ENCODE measurements around the gene TARDBP.
"Not testable (repeated sequence)": the region's sequence is repeated elsewhere in the genome, so short reads cannot be mapped to it uniquely, and the experiment has no call there.

TARDBP gene

DNA sequence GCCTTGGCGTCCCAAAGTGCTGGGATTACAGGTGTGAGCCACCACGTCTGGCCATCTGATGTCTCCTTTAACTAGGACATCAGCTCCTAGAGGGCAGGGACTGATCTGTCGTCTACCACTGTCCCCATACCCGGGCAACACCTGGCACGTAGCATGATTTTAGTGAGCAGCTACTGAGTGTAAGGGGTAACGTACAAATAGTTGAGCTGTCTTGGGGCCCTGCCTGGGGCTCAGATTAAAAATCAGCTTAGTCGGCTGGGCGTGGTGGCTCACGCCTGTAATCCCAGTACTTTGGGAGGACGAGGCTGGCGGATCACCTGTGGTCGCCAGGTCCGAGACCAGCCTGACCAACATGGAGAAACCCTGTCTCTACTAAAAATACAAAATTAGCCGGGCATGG, 45.6 kb downstream of the TARDBP start:
- intact Hi-C loops (cut with DNase I): no loop called here
- DNase-seq: peak in 1 of 10 donors; percentile 39

DNA sequence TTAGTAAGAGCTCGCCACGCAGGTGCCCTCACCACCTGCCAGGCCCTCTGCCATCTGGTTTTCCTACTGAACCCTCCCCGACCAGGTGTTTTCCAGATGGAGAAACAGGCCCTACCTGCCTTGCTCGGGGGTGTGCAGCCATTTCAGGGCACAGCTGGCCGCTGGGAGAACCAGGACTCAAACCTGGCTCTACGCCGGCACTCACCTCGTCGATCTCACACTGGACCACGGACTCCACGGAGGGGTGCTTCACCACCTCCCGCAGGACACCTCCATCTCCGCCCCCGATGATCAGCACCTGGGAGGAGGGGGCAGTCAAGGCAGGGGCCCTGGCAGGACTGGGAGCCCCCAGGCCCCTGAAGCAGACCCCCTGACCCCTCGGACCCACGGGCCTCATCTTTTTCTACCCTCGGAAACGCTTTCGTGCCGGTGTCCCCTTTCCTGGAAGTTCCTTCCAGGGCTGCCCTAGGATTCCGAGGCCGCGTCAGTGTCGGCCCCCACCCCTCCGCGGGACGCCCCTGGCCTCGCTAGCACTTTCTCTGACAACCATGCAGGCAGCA, 46.2 kb downstream of the TARDBP start:
- intact Hi-C loops (cut with DNase I): no loop called here
- peak in 1 of 10 donors; percentile 59 for DNase-seq

DNA sequence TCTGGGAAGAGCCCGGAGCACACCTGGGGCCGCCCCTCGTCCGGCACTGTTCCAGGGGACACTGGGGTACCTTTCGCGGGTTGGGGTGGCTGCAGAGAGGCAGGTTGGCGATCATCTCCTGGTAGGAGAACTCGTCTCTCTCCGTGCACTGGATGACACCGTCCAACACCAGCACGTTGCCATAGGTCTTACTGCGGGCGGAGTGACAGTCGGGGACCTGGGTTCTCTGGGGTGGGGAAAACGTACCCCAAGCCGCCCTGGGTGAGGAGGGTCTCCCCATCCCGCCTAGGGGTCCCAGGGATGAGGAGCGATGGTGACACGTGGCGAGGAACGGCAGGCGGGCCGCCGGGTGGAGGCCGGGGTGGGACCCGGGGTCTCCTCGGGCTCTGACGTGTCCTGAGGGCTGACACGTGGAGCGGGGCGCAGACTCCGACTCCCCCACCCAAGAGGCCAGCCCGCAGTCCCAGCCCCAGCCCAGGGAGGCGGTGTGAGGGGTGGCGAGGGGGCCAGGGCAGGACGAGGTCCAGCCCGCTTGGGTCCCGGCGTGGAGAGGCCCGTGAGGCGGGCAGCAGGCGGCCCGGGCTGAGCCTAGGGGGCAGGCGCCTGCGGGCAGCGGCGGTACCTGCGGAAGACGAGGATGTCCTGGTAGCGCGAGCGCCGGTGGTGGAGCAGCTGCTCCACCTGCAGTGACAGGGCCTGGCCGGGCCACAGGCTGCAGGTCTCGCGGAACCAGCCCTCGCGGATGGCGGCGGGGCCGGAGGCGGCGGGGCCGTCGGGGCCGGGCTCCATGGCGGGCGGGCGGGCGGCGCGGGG, 46.9 kb downstream of the TARDBP start:
- intact Hi-C loops (cut with DNase I): no loop called here
- DNase-seq: peak in 1 of 10 donors; percentile 78

DNA sequence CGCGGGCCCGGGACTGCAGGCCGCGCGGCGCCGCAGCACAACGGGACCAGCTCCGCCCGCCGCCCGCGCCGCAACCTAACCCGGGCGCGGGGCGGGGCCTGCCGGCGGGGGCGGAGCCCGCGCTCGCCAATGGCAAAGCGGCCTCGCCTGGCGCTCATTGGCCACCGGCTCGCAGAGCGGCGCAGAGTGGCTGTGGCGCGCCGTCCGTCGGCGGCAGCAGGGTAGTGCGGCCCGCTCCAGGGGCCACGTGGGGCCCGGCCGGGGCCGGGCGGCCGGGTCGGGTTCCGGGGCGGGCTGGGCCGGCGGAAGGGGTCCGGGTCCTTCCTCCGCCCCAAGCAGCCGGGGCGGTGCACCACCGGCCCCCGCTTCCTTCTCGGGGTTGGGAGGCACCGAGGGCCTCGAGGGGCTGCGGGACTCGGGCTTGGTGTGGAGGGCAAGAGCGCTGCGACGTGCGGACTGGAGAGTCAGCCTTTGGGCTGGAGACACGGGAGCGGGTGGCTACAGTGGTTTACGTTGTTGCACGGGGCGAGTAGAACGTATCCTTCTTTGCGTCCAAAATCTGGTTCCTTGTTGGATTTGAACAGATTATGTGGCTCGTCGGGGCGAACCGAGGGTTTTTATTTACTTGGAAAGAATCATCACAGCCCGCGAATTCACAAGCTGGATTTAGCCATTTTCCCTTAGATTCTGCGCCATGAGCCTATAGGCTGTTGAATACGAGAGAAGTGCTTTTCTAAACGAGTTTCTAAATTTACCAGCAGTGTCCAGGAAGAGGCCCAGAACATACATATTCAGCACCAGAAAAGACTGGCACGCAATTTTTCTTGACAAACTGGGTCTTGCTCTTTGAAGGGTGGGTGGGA, 47.7 kb downstream of the TARDBP start, which contains the start of gene SRM:
SRM (minus strand) TSS at position 51 of the 863 bp plus-strand sequence. CDS start 75 bp downstream, outside the sequence.
- intact Hi-C loops (cut with DNase I): loop anchor here (5.0 kb wide), 1 partner anchor 202 kb away; the partner anchor contains the start of gene MTOR
- peak; percentile 76 to 99 (median 90) for DNase-seq

DNA sequence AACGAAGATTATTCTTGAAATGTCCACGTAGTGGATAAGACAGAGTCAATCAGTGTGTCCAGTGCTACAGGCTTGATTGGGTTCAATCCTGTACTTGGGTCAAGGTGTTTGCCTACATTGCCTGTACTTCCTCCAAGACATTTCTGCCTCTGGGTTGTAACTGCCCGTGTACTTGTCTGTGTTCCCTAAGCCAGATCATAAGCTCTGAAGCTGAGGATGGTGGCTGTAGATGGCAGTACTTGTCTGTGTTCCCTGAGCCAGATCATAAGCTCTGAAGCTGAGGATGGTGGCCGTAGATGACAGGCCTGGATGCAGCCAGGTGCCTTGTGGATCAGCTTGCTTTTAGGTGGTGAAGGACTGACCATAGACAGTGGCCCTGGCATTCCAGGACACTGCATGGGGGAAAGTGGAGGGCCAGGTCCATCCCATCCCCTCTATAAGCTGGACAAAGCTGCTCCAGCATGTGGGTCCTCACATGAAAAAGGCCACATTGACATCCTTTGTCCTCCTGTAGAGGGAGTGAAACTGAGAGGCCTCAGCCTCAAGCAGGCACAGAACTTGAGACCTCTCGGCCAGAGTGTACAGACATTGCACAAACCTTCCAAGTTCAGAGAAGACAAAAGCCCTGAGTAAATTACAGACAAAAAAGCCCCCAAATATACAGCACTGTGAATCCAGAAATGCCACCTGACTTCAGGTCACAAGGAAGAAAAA, 49.4 kb downstream of the TARDBP start:
- intact Hi-C loops (cut with DNase I): loop anchor here (5.0 kb wide), 1 partner anchor 200 kb away; the partner anchor contains the start of gene MTOR
- peak in 2 of 10 donors; percentile 9 to 37 for DNase-seq

DNA sequence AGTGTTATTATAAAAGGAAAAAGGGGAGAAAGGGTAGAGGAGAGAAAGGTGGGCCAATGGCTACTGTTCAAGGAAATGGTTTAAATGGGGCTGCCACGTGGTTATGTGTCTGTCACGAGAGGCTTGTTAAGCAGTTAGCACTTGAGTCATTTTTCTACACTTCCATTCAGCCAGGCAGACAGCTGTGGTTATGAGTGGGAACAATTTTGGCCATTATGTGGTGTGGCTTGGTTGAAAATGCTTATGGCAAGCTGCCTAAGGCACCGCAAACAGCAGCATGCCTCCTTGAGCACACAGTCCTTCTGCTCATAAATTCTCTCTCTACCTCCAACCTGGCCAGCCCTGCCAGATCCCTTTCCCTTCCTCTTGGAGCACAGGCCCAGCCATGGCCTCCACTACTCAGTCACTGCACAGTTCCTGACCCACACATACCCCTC, 50.5 kb downstream of the TARDBP start:
- intact Hi-C loops (cut with DNase I): loop anchor here (5.0 kb wide), 1 partner anchor 199 kb away; the partner anchor contains the start of gene MTOR
- peak in 3 of 10 donors; percentile 11 to 82 (median 41) for DNase-seq

GRCh38 chr1:11063937-11064537, 51.6 kb downstream of the TARDBP start:
- intact Hi-C loops (cut with DNase I): loop anchor here (5.0 kb wide), 1 partner anchor 198 kb away; the partner anchor contains the start of gene MTOR
- DNase-seq: peak in 2 of 10 donors; percentile 10 to 81

- intact Hi-C loops (cut with DNase I): loop anchor here (5.0 kb wide), 1 partner anchor 197 kb away; the partner anchor contains the start of gene MTOR
- DNase-seq: peak in 1 of 10 donors; percentile 2
Measured at GRCh38 chr1:11064942-11065341, 52.5 kb downstream of the TARDBP start.

- intact Hi-C loops (cut with DNase I): no loop called here
Measured at GRCh38 chr1:11065796-11066195, 53.3 kb downstream of the TARDBP start.

GRCh38 chr1:11067716-11068599, 55.5 kb downstream of the TARDBP start:
- intact Hi-C loops (cut with DNase I): no loop called here

More at GRCh38 chr1:11065796-11066195, 53.3 kb downstream of the TARDBP start:
- DNase-seq: peak in 1 of 10 donors; percentile 5

DNA sequence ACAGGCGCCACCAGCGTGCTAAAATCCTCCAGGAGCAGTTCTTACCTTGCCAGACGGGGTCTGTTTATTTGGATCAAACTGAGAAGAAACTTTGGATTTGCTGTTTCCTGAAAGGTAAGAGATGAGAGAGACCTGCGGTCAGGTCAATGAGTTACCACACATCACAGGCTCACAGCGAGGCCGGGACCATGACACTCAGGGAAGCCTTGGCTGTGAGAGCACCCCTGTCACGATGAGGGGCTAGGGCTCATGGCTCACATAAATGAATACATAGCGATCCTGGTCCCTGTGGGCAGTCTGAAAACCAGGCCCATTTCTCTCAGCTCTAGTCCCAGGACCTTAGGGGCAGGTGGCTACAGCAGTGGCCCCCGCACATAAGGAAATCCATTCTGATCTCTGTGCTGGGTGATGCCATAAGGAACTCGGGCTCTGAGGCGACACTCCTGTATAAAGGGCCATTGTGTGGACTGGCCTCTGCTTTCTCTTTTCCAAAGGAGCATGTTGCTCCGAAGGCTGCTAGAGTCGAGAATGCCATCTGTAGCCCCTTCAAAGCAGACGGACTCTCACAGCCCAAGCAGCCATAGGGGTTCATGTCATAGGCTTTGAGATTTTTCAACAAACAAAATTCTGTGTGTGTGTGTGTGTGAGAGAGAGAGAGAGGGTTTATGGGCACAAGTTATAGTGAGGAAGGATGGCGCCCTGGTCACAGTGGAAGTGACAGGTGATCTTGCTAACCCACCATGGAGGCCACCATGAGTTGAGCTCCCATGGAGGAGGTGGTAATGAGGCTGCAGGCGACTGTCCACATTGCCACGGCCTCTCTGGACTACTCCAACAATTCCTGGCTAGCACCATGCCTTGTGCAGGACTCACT, 56.4 kb downstream of the TARDBP start:
- peak in 2 of 10 donors; percentile 16 to 62 for DNase-seq
- intact Hi-C loops (cut with DNase I): no loop called here

More at GRCh38 chr1:11067716-11068599, 55.5 kb downstream of the TARDBP start:
- DNase-seq: peak in 9 of 10 donors; percentile 15 to 92 (median 59)

- DNase-seq: peak in 2 of 10 donors; percentile 9 to 68
- intact Hi-C loops (cut with DNase I): no loop called here
Measured at GRCh38 chr1:11070876-11071275, 58.4 kb downstream of the TARDBP start.

DNA sequence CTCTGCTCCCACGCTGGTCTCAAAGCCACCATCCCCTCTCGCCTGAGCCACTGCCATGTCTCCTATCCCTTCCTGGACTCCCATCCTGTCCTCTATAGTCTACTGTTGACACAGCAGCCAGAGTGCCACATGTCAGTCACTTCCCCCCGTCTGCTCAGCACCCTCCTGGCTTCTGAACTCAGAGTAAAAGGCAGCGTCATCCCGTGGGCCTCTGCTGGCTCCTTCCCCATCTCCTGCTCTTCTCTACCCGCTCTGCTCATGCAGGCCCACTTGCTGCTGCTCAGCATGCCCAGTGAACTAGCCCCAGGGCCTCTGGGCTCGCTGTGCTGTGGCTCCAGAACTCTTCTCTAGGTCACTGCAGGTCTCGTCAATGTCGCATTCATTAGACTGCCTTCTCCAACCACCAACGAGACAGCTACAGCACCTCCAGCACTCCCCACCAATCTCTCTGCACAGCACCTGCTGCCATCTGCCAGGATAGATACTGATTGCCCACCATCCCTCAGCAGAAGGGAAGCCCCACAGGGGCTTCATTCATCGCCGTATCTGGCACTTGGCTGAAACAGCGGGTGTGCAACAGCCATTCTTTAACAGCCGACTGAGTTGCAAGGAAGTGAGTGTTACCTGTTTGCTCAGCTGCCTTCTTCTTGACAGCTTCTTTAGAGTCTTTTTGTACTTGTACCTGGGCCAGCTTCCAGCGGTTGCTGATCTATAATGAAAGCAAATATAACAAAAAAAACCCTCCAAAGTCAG, 59.2 kb downstream of the TARDBP start:
- DNase-seq: peak in 2 of 10 donors; percentile 7 to 87
- intact Hi-C loops (cut with DNase I): no loop called here

DNA sequence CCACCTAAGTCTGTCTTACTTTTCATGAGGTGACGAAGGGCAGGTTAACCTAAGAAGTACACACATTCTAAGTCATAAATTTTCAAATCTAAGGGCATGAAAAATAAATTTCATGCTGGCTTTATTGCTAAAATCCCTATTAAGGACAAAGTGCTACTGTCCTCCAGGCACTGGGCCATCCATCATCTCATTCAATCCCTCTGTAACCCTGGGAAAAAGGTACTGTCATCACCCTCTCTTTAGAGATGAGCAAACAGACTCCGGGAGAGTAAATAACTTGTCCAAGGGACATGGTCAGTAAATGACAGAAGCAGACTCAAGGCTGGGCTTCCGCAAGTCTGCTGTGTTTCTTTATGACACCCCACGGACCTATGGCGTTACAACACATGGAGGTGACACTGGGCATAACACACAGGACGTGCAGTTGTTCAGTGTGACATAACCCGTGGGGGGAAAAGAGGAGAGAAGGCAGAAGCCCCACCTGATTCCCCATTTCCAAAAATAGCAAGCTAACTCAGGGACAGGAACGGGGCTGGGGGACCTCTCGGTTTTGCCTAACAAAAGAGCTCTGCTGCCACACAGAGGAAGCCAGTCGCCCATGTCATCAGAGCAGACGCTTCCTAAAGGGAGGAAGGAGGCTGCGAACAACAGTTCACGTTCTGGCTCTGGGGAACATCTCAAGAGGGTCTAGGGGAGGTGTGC, 59.9 kb downstream of the TARDBP start:
- DNase-seq: peak in 2 of 10 donors; percentile 5 to 75
- intact Hi-C loops (cut with DNase I): no loop called here

GRCh38 chr1:11073398-11073797, 60.9 kb downstream of the TARDBP start:
- intact Hi-C loops (cut with DNase I); DNase-seq: not testable (repeated sequence)
